ENCODE results near the gene MLXIP.

DNA sequence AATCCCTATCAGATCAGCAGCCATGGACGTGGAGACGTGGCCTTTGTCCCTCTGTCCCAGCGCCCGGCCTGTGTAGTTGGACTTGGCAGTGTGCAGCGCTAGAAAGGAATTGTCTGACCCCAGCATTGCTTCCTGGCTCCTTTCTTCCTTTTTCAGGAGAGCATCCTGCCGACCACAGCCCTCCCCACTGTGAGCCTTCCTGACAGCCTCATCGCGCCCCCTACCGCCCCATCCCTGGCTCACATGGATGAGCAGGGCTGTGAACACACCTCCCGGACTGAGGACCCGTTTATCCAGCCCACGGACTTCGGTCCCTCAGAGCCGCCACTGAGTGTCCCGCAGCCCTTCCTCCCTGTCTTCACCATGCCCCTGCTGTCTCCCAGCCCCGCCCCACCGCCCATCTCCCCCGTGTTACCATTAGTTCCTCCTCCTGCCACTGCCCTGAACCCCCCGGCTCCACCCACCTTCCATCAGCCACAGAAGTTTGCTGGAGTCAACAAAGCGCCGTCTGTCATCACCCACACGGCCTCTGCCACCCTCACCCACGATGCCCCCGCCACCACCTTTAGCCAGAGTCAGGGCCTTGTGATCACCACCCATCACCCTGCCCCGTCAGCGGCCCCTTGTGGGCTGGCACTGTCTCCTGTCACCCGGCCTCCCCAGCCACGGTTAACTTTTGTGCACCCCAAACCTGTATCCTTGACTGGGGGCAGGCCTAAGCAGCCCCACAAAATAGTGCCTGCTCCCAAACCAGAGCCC, 54.8 kb downstream of the MLXIP start:
- TF ChIP-seq, protein P1, sequence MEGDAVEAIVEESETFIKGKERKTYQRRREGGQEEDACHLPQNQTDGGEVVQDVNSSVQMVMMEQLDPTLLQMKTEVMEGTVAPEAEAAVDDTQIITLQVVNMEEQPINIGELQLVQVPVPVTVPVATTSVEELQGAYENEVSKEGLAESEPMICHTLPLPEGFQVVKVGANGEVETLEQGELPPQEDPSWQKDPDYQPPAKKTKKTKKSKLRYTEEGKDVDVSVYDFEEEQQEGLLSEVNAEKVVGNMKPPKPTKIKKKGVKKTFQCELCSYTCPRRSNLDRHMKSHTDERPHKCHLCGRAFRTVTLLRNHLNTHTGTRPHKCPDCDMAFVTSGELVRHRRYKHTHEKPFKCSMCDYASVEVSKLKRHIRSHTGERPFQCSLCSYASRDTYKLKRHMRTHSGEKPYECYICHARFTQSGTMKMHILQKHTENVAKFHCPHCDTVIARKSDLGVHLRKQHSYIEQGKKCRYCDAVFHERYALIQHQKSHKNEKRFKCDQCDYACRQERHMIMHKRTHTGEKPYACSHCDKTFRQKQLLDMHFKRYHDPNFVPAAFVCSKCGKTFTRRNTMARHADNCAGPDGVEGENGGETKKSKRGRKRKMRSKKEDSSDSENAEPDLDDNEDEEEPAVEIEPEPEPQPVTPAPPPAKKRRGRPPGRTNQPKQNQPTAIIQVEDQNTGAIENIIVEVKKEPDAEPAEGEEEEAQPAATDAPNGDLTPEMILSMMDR (IDR thresholded peaks at IDR 0.05; ENCODE audit: poor library complexity, severe bottlenecking) = no peak
- TF ChIP-seq EP300 (conservative IDR thresholded peaks at IDR 0.05; ENCODE audit: poor library complexity, severe bottlenecking) (no peak), EZH2 (IDR thresholded peaks at IDR 0.05; ENCODE audit: borderline replicate concordance, insufficient read depth, low read length, poor library complexity, severe bottlenecking) (no peak), SMC3 (conservative IDR thresholded peaks at IDR 0.05; ENCODE audit: poor library complexity) (no peak), RAD21 (conservative IDR thresholded peaks at IDR 0.05) (no peak)

Measured in neural cell (in vitro differentiated cells).